Stimulated activated CD4-positive, alpha-beta T cell treated with anti-CD3 and anti-CD28 coated beads, Interleukin-4, amount 100 ng/mL, for 4 hours (primary cell): Measurements from ENCODE around the gene ARAP1.

Experiments used
- DNase-seq, 2 experiments: peaks; one replicate each; pipeline ENCODE4 v3.0.0-alpha.2; 2020

The ARAP1 gene

DNA sequence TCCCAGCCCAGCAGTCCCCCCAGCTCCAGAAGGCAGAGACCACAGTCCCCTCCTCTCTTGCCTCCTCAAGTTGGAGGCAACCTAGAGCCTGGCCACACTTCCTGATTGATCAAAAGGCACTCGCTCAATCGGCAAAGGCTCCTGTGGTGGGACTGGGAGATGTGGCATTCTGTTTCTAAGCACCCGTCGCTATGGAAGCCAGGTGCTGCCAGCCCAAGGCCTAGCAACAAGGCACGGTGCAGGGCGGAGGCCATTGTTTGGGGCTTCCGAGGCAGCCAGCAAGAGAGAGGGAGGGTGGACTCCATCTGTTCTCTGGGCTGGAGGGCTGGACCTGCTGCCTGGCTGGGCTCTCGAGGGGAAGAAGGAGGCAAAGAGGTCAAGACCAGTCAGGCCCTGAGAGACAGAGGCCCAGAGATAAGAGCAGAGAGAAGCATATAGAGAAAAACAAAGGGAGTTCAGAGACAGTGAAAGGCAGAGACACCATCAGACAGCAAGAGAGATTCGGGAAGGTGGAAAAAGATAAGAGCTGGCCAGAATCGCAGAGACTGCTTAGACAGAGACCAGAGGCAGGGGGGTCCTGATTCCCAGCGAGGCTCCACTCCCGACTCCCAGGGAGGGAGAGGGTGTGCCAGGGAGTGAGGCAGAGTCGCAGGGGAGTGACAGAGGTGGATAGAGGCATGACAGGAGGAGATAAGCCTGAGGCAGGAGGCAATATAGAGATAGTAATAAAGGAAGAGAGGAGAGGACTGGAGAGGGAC is 99.2 kb downstream of the ARAP1 start:
- no peak for DNase-seq

GRCh38 chr11:72652133-72652532 is 100.1 kb downstream of the ARAP1 start:
- no peak for DNase-seq

- no peak for DNase-seq
These were observed 102.8 kb downstream of the ARAP1 start for GRCh38 chr11:72649215-72649976.

GRCh38 chr11:72648384-72649136 is 103.6 kb downstream of the ARAP1 start:
- no peak for DNase-seq

DNA sequence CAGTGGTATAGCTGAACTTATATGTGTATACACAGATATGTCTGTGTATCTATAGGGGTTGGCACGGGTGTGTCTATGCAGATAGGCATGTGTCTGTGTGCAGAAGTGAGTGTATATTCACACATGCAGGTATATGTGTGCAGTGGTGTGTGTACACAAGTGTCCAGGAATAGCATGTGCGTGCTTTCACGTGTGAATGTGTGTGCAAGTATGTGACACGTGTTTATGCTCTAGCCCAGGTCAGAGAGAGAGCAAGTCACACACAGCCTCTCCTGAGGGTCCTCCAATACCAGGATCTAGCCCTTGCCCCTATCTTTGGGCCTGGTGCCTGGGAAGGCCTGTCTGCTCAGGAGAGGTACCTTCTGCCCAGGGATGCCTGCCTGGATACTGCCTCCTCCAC is 104.3 kb downstream of the ARAP1 start:
- no peak for DNase-seq

- DNase-seq, result no peak
These were observed 105.7 kb downstream of the ARAP1 start for GRCh38 chr11:72646472-72646871.

DNA sequence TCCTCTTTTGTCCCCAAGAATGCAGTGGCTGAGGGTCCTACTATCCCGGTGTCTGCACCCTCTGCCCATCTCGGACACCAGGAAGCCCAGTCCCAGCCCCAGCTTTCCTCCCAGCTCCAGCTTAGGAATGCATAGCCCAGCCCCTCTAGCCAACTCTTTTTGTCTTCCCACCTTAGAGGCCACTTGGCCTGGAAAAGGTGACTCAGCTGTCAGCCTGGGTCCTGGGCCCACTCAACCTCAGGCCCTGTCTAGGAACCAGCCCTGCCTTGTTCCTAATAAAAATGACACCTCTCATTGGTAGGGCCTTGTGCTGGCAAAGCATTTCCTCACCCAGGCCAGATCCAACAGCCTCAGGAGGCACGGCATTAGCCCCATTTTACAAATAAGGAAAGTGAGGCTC is 106.2 kb downstream of the ARAP1 start:
- no peak for DNase-seq

DNA sequence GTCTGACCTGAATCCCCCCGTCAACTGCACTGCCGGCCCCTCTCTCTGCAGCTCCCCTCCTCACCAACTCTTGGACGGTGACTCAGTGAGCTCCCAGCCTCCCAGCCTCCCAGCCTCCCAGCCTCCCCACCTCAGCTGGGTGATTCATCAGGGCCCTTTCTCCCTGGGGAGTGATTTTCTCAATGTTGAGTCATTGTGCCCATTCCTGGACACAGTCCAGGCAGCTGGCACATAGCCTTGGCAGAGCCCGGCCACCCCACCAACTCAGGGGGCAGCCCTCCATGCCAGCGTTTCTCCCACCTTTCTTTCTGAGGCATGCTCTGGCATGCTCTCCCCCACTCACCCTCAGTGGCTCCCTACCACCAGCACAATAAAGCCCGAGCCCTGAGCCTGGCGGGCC is 108.7 kb downstream of the ARAP1 start:
- DNase-seq, result no peak

DNA sequence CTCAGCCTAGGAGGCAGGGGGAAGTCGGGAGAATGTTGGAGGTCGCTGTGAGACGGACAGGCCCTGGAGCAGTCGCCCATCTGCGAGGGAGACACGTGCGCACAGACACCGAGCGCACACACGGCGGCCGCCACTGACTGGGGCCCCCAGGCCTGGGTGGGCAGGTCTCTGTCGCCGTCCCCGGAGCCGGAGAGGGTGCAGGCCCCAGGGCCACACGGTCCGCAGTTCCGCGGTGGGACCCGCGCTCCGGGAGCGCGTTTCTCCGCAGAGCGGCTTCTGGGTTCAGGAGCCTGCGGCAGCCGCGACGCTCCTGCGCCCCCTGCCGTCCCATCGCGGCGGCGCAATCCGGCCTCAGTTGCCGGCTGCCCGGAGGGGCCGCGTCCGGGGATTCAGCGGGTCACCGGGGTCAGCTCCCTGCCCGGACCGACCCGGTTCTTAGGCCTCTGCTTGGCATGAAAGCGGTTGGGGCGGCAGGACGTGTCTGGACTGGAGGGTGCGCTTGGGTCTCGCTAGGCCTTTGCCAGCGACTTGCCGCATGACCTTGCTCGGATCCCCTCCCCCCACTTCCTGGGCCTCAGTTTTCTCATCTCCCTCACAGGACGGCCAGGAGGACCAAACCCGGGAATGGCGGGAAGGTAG is 109.2 kb downstream of the ARAP1 start:
- DNase-seq, result peak; percentile 45 to 71

- DNase-seq, result peak in 1 of 2 experiments; percentile 9
These were observed 109.9 kb downstream of the ARAP1 start for GRCh38 chr11:72642043-72642883.

GRCh38 chr11:72641522-72642042 is 110.6 kb downstream of the ARAP1 start:
- no peak for DNase-seq

- DNase-seq, result no peak
These were observed 112.5 kb downstream of the ARAP1 start for GRCh38 chr11:72639502-72640375.

- DNase-seq, result no peak
These were observed 114.3 kb downstream of the ARAP1 start for GRCh38 chr11:72637926-72638325.

DNA sequence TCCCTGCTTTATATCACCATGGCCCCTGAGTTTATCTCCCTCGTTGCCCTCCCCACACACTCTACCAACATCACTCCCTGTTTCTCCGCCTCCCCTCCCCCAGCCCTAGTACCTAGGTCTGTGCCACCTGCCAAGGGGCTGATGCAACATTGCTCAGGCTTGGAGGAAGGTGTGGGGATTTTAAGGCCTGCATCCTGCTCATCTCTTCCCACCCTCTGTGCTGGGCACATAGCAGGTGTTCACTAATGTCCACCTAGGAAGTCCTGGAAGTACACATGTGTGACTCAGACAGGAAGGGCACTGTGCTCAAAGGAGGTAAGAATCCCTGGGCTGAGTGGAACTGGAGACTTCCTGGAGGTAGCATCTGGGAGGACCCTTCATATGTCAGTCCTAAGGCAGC is 115.0 kb downstream of the ARAP1 start:
- DNase-seq, result no peak

- no peak for DNase-seq
These were observed 115.8 kb downstream of the ARAP1 start for GRCh38 chr11:72636376-72636775.

- DNase-seq, result no peak
These were observed 116.3 kb downstream of the ARAP1 start for GRCh38 chr11:72635933-72636332.

GRCh38 chr11:72635309-72635915 is 116.8 kb downstream of the ARAP1 start:
- DNase-seq, result no peak
